T-cell (primary cell): Measurements from ENCODE around the gene GLYAT. TPM values are rescaled to one million over a fixed set of nuclear protein-coding genes. Genes with fewer than 3 reads are reported as not detected.

Experiments
- ATAC-seq, 4 experiments: fragments of 200-7000 bp in 3 of 4; fragments of 150-1000 bp in 1 of 4; cut with Tn5 transposase; replicated peaks in 1 of 4; 1 replicate in 3 of 4; 2 replicates in 1 of 4; pipeline ENCODE4 v1.10.0; 2021; ENCODE audit warnings: moderate library complexity in 3 of 4, mild to moderate bottlenecking in 2 of 4, moderate number of reproducible peaks in 1 of 4
- CTCF ChIA-PET, 2 donors: fragments of 300-600 bp; sonication (Branson Sonifier 250); formaldehyde crosslinking; loops; one replicate each; lab custom pipeline; 2022; ENCODE audit warnings: antibody characterized with exemption in 2 of 2; lab: Charles Lee
- POLR2A ChIA-PET, 2 donors: fragments of 300-600 bp; sonication (Branson Sonifier 250); formaldehyde crosslinking; loops; one replicate each; lab custom pipeline; 2022; ENCODE audit warnings: antibody characterized with exemption in 2 of 2; lab: Charles Lee
- DNase-seq, 35 experiments: peaks; one replicate each; pipeline versions ENCODE4 v3.0.0 to v3.0.0-alpha.2; 2013 to 2023
- H3K27ac ChIP-seq: one replicate; pipeline ENCODE4 v1.5.1; 2013; ENCODE audit warnings: low read length
- H3K27me3 ChIP-seq, 2 experiments: replicated peaks in 1 of 2; 1 replicate in 1 of 2; 2 replicates in 1 of 2; pipeline versions ENCODE4 v1.6.1 to v1.7.0; 2013; ENCODE audit warnings: low read length in 1 of 2, mixed read lengths in 1 of 2; ENCODE audit not compliant: control insufficient read depth in 2 of 2, insufficient read depth in 2 of 2; ENCODE audit errors: extremely low read depth in 1 of 2
- H3K36me3 ChIP-seq, 2 donors: 1 replicate in 1 of 2; 2 replicates in 1 of 2; pipeline versions ENCODE4 v1.6.1 to v1.7.0; 2013; ENCODE audit warnings: low read length in 1 of 2; ENCODE audit not compliant: control insufficient read depth in 2 of 2, insufficient read depth in 1 of 2; ENCODE audit errors: extremely low read depth in 1 of 2
- H3K4me1 ChIP-seq, 2 experiments: 1 replicate in 1 of 2; 2 replicates in 1 of 2; pipeline versions ENCODE4 v1.6.1 to v1.7.0; 2013; ENCODE audit warnings: low read length in 2 of 2, mixed read lengths in 1 of 2; ENCODE audit not compliant: insufficient read depth in 2 of 2, control insufficient read depth in 1 of 2; ENCODE audit errors: extremely low read depth in 1 of 2
- H3K4me3 ChIP-seq, 2 donors: 1 replicate in 1 of 2; 2 replicates in 1 of 2; pipeline versions ENCODE4 v1.5.1 to v1.7.0; 2013; ENCODE audit warnings: mild to moderate bottlenecking in 2 of 2, low read length in 1 of 2, moderate library complexity in 1 of 2; ENCODE audit not compliant: control insufficient read depth in 1 of 2; ENCODE audit errors: extremely low read depth in 1 of 2
- H3K9me3 ChIP-seq: 2 replicates; pipeline ENCODE4 v1.7.0; 2013
- H3K27ac Mint-ChIP-seq, 2 donors: one replicate each; pipeline ENCODE4 v1.8.0; 2020 to 2021; ENCODE audit warnings: mild to moderate bottlenecking in 2 of 2, mixed read lengths in 2 of 2
- H3K27me3 Mint-ChIP-seq, 2 donors: one replicate each; pipeline ENCODE4 v1.8.0; 2021 to 2022; ENCODE audit warnings: mixed read lengths in 2 of 2
- H3K36me3 Mint-ChIP-seq: one replicate; pipeline ENCODE4 v1.8.0; 2021; ENCODE audit warnings: mixed read lengths
- H3K4me1 Mint-ChIP-seq, 3 donors: one replicate each; pipeline ENCODE4 v1.8.0; 2020 to 2022; ENCODE audit warnings: mixed read lengths in 3 of 3, mild to moderate bottlenecking in 1 of 3
- H3K4me3 Mint-ChIP-seq, 3 donors: one replicate each; pipeline ENCODE4 v1.8.0; 2020 to 2022; ENCODE audit warnings: mild to moderate bottlenecking in 3 of 3, mixed read lengths in 3 of 3, moderate library complexity in 3 of 3
- H3K9me3 Mint-ChIP-seq, 3 donors: one replicate each; pipeline ENCODE4 v1.8.0; 2020 to 2022; ENCODE audit warnings: mixed read lengths in 3 of 3
- WGBS: methylation state at CpG from one replicate; pipeline ENCODE4 v1.1.5; 2013; ENCODE audit warnings: missing lambda C conversion rate; ENCODE audit not compliant: insufficient coverage; 5-methylcytosine and 5-hydroxymethylcytosine counted together
- total RNA-seq, 35 experiments: library from RNA in 6 of 35; stranded (reverse) in 6 of 35; fragments of 120-200 nt in 1 of 35; gene quantifications; one replicate each; pipeline versions ENCODE4 v1.2.1 to v1.2.4 and lab custom pipeline; 2013 to 2026

GLYAT gene
- total RNA-seq, 5 donors from 2014 or later (not counting 1 experiment from before 2014, with no cell fraction given) = not detected

GRCh38 chr11:58768137-58768536 lies 36.4 kb upstream of the GLYAT start:
- H3K36me3 Mint-ChIP-seq = no peaks in the 10 kb centered on the region
- no peaks in the 10 kb centered on the region for H3K9me3 ChIP-seq
- no peaks in the 10 kb centered on the region for H3K36me3 ChIP-seq
- no peak overlapping the region for H3K27ac ChIP-seq
- no peak overlapping the region for H3K27ac Mint-ChIP-seq
- no CpG with 5 or more reads among the region's 2 CpGs for WGBS
- peaks cover 0 to 10% of the 10 kb centered on the region in 2 donors for H3K27me3 Mint-ChIP-seq
- CTCF ChIA-PET = no interaction called here
- POLR2A ChIA-PET = no interaction called here
- H3K4me1 ChIP-seq = no peaks in the 10 kb centered on the region
- no peak overlapping the region for H3K4me3 ChIP-seq
- H3K9me3 Mint-ChIP-seq = no peaks in the 10 kb centered on the region
- DNase-seq (no peak), ATAC-seq (no peak)
- H3K4me1 Mint-ChIP-seq = peaks cover 0 to 2% (median 0%) of the 10 kb centered on the region in 3 donors
- no peaks in the 10 kb centered on the region for H3K27me3 ChIP-seq
- no peak overlapping the region for H3K4me3 Mint-ChIP-seq

- no peak overlapping the region for H3K4me3 ChIP-seq
- no CpG with 5 or more reads among the region's 1 CpG for WGBS
- no peak for DNase-seq
- no peaks in the 10 kb centered on the region for H3K36me3 ChIP-seq
- H3K9me3 Mint-ChIP-seq = no peaks in the 10 kb centered on the region
- no peak overlapping the region for H3K4me3 Mint-ChIP-seq
- no peak for ATAC-seq
- H3K27me3 ChIP-seq = no peaks in the 10 kb centered on the region
- no peaks in the 10 kb centered on the region for H3K36me3 Mint-ChIP-seq
- no peaks in the 10 kb centered on the region for H3K9me3 ChIP-seq
- POLR2A ChIA-PET = no interaction called here
- no peak overlapping the region for H3K27ac ChIP-seq
- CTCF ChIA-PET = no interaction called here
- H3K4me1 ChIP-seq = no peaks in the 10 kb centered on the region
- peaks cover 0 to 2% of the 10 kb centered on the region in 2 donors for H3K27me3 Mint-ChIP-seq
- no peak overlapping the region for H3K27ac Mint-ChIP-seq
- H3K4me1 Mint-ChIP-seq = peaks cover 0 to 2% (median 0%) of the 10 kb centered on the region in 3 donors
Measured at GRCh38 chr11:58765078-58765477, 33.3 kb upstream of the GLYAT start.

- CTCF ChIA-PET = no interaction called here
- no peak overlapping the region for H3K4me3 Mint-ChIP-seq
- no CpG with 5 or more reads among the region's 1 CpG for WGBS
Measured at GRCh38 chr11:58763120-58763490, 31.4 kb upstream of the GLYAT start.

GRCh38 chr11:58762284-58763119 lies 30.8 kb upstream of the GLYAT start:
- no peaks in the 10 kb centered on the region for H3K9me3 Mint-ChIP-seq
- POLR2A ChIA-PET = no interaction called here

More at GRCh38 chr11:58763120-58763490, 31.4 kb upstream of the GLYAT start:
- Histone ChIP-seq H3K4me3 (no peak overlapping the region), H3K36me3 (no peaks in the 10 kb centered on the region), H3K9me3 (no peaks in the 10 kb centered on the region), H3K27me3 (no peaks in the 10 kb centered on the region), H3K4me1 (no peaks in the 10 kb centered on the region), H3K27ac (no peak overlapping the region)
- POLR2A ChIA-PET = no interaction called here
- ATAC-seq (no peak), DNase-seq (no peak)
- H3K36me3 Mint-ChIP-seq = no peaks in the 10 kb centered on the region
- peaks cover 0 to 2% of the 10 kb centered on the region in 2 donors for H3K27me3 Mint-ChIP-seq
- no peak overlapping the region for H3K27ac Mint-ChIP-seq
- H3K4me1 Mint-ChIP-seq = no peaks in the 10 kb centered on the region
- H3K9me3 Mint-ChIP-seq = no peaks in the 10 kb centered on the region

GRCh38 chr11:58757439-58757838 lies 25.7 kb upstream of the GLYAT start:
- Histone ChIP-seq H3K36me3 (no peaks in the 10 kb centered on the region), H3K4me1 (no peaks in the 10 kb centered on the region), H3K4me3 (no peak overlapping the region), H3K27ac (no peak overlapping the region), H3K9me3 (no peaks in the 10 kb centered on the region), H3K27me3 (no peaks in the 10 kb centered on the region)
- no peak for DNase-seq
- no peak overlapping the region for H3K27ac Mint-ChIP-seq
- ChIA-PET POLR2A (no interaction called here), CTCF (no interaction called here)
- H3K36me3 Mint-ChIP-seq = no peaks in the 10 kb centered on the region
- no peaks in the 10 kb centered on the region for H3K4me1 Mint-ChIP-seq
- no peaks in the 10 kb centered on the region for H3K9me3 Mint-ChIP-seq
- H3K4me3 Mint-ChIP-seq = no peak overlapping the region
- no peak for ATAC-seq
- peaks cover 0 to under 1% of the 10 kb centered on the region in 2 donors for H3K27me3 Mint-ChIP-seq

More at GRCh38 chr11:58762284-58763119, 30.8 kb upstream of the GLYAT start:
- DNase-seq = no peak
- Histone ChIP-seq H3K4me1 (no peaks in the 10 kb centered on the region), H3K4me3 (no peak overlapping the region), H3K27ac (no peak overlapping the region), H3K36me3 (no peaks in the 10 kb centered on the region), H3K27me3 (no peaks in the 10 kb centered on the region), H3K9me3 (no peaks in the 10 kb centered on the region)
- Mint-ChIP-seq H3K4me1 (no peaks in the 10 kb centered on the region), H3K27me3 (peaks cover 0 to 2% of the 10 kb centered on the region in 2 donors), H3K4me3 (no peak overlapping the region), H3K36me3 (no peaks in the 10 kb centered on the region), H3K27ac (no peak overlapping the region)
- no CpG with 5 or more reads among the region's 6 CpGs for WGBS
- CTCF ChIA-PET = no interaction called here
- no peak for ATAC-seq

GRCh38 chr11:58745705-58746364 lies 14.1 kb upstream of the GLYAT start:
- H3K9me3 Mint-ChIP-seq = peaks cover 0 to 16% (median 3%) of the 10 kb centered on the region in 3 donors
- no peaks in the 10 kb centered on the region for H3K4me1 ChIP-seq
- H3K36me3 ChIP-seq = no peaks in the 10 kb centered on the region
- H3K27ac ChIP-seq = no peak overlapping the region
- H3K9me3 ChIP-seq = no peaks in the 10 kb centered on the region
- H3K36me3 Mint-ChIP-seq = peaks cover 3% of the 10 kb centered on the region
- H3K27me3 ChIP-seq = peaks cover 0 to 5% of the 10 kb centered on the region in 2 experiments
- no peak overlapping the region for H3K4me3 ChIP-seq
- no peak for ATAC-seq
- peaks cover 0 to 12% (median 9%) of the 10 kb centered on the region in 3 donors for H3K4me1 Mint-ChIP-seq
- ChIA-PET POLR2A (no interaction called here), CTCF (interaction anchor here in 1 of 2 donors (0.6 kb wide), 1 partner anchor 1437 kb away, joined by 3 read pairs; no protein-coding TSS in a partner anchor)
- H3K27ac Mint-ChIP-seq = no peak overlapping the region
- peaks cover 12 to 13% of the 10 kb centered on the region in 2 donors for H3K27me3 Mint-ChIP-seq
- DNase-seq = no peak
- WGBS = no CpG with 5 or more reads among the region's 5 CpGs
- H3K4me3 Mint-ChIP-seq = no peak overlapping the region
